HG03196 (cell line): ENCODE data around the gene STK39.

Source experiments
- ATAC-seq: cut with Tn5 transposase; IDR thresholded peaks from one replicate; pipeline ENCODE4 v1.9.1; 2021; ENCODE audit not compliant: unreplicated experiment

STK39 gene

DNA sequence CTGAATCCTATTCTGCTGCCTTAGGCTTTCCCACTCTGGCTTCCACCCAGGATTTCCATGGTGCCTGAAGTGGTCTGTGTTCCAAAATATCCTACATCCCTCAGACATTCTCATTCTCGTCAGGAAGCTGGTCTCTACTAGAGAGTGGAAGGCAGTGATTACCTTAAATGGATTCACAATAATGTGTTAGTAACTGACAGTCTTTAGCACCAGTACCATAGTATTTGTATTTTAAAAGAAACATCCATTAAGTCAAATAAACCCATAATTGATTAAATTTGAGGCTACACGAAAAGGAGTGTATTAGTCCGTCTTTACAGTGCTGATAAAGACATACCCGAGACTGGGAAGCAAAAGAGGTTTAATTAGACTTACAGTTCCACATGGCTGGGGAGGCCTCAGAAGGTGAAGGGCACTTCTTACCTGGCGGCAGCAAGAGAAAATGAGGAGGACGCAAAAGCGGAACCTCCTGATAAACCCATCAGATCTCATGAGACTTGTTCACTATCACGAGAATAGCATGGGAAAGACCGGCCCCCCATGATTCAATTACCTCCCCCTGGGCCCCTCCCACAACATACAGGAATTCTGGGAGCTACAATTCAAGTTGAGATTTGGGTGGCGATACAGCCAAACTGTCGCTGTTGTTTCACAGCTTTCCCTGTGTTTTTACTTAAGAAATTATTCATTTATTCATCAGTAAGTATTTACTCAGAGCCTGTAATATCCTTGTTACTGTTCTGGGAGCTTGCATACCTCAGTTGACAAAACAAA is 306.5 kb downstream of the STK39 start:
- no peak for ATAC-seq

DNA sequence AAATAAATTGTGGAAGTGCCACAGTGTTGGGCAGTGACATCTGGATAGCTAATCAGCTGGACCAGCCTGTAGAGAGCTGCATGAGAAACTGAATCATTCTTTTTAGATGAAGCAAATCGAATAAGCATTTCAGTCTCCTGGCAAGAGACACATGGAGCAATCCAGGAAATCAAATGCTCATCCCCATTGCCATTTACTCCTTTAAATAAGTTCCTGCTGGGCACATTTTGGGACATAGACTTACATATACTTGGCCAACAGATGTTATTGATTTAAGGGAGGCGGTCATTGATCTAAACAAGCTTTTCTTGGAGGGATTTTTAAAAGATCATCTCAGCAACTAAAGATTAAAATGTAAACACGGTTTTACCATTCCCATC is 307.1 kb downstream of the STK39 start:
- no peak for ATAC-seq

DNA sequence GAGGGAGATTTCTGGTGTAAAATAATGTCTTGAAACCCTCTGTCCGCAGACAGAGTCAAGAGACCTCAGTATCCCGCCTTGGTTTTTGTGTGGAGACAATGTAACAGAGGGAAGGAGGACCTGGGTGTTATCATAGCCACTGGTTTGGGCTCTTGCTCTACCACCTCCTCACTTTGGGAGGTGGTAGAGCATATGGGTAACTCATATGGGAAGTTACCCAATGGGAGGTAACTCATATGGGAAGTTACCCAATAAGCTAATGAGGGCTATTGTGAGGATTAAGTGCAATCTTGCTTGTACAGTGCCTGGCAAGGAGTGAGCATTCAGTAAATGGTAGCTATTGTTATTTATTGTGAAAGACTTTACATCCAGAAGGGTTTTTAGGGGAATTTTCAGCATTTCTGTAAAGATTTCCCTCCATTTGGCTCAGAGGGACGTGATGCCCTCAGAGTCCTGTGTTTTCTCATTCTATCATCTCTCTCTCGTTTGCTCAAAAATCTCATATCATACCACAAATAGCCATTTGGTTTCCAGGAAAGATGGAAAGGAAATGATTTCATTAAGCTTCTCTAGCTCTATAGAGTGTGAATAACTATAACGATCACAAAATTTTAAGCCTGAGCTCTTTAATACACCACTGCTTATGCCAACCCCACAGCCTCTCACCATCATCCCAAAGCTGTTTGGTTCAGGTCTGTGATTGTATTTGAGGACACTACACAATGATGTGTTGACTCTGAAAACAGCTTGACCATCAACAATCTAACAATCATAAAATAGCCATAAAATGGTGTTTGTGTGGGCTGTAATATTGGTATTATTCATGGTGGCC is 307.7 kb downstream of the STK39 start:
- no peak for ATAC-seq

DNA sequence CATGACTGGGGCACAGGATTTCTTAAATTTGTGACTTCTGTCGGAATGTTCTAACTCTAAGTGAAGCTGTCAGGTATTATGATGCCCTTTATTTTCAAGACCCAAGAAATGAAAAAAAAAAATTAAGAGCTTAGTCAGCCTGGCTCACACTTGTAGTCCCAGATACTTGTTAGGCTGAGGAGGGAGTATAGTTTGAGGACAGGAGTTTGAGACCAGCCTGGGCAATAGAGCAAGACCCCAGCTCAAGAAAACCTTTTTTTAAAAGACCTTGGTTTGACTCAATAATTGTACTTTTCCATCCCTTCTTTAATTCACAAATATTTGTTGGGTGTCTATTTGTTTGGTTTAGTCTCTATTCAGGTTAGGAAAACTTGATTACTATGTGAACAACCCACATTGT is 310.0 kb downstream of the STK39 start:
- ATAC-seq, result no peak

DNA sequence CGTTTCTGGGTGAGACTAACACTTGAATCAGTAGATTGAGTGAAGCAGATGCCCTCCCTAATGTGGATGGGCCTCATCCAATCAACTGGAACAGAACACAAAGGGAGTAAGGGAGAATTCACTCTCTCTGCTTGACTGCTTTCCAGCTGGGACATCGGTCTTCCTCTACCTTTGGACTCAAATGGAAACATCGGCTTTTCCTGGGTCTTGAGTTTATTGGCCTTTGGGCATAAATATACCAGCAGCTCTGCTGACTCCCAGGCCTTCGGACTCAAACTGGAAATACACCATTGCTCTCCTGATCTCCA is 311.6 kb downstream of the STK39 start:
- ATAC-seq, result no peak

DNA sequence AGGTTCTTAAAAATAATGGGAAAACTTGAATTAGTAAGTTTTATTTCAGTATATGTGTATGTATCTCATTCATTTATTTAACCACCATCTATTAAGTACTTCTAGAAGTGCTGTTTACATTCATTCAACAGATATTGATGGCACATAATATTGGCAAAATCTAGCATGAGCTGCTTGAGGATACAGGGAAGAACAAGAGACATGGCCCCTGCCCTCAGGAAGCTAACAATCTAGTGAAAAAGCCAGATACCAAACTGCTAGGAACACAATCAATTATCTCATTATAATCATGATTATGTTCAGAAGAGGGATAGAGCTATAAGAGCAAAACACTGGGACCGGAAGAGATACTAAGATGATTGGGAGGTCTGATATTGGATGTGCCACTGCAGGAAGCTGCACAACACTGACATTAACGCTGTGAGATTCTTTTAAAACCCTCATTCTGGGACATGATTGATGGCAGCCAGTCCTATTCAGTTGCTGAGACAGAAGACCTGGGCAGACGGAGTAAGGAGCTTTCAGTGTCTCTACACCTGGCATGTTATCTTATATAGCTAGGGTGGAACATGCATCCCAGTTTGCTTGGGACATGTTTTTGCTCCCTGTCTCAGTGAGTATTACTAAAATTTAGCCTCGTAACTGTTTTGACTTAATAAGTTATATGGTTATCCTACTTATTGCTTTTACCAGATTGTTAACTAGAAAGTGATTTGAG is 314.1 kb downstream of the STK39 start:
- no peak for ATAC-seq

DNA sequence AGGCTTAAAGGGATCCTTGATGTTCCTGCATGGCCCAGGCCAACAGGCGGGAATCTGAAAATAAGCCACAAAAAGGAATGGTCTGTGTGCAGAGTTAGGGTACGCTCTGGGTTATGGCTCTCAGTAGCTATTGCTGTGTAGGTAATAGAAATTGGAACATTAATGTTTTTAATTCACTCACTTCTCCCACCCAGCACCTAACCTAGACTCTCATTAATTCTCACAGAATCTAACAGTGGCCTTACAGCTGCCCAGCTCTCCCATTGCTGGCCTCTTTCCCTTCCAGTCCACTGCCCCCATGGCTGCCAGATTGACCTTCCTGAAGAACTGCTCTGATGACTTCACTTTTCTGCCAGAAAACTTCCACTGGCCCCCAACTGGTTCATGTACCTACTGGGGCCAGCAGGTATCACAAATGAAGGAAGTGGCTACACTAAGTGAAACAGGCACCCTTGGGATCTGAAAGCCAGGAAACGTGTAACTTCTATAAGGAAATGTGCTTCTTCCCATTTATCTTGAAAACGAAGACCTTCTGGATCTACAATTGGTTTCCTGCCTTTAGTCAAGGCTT is 315.2 kb downstream of the STK39 start:
- no peak for ATAC-seq

DNA sequence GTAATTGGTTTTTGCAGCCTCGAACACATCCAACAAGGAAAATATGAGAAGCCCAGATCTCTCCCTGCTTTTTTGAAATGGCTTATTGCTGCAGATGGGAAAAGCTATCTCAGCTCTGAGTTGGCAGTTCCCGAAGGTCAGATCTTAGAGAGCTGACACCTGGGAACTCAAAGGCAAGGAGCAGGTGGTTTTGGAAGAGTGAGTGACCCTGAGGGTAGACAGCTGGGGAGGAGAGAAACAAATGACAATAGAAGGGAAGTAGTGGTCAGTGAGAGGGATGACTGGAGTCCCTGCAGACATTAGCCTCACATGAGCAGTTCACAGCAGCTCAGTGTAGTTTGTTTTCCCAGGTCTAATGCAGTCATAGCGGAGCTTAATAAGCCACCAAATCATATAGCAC is 317.9 kb downstream of the STK39 start:
- ATAC-seq, result no peak

DNA sequence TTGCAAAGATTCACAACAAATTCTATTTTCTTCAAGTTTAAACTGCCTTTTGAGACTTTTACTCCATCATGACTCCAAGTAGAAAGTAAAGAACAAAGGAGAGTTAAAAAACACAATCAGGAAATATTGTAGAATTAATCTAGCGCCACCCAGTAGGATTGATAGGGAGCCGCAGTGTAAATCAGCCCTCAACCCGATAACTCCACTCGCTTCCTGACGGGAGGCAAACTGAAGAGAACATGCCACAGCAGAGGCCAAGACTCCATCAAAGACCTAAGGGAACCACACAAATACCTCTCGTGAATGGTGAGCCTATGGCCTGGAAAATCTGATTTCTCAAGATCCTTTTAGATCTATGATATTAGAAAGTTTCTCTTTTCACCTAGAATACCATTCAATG is 319.0 kb downstream of the STK39 start:
- no peak for ATAC-seq

DNA sequence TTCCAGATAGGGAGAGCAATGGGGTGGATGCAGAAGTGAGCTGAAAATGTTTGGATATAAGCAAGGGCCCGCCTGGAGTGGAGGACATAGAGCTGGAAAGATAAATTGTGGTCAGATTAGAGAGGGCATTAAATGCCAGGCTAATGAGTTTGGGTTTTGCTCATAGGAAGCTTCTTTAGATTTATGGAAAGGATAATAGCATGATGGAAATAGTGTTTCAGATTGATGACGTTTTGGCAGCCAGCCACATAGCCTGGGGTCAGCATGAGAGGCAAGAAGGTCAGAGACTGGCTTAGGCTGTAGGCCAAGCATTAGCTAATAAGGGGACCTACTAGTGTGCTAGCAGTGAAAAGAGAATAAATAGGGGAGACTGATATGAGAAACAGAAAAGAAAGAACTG is 321.6 kb downstream of the STK39 start:
- no peak for ATAC-seq

DNA sequence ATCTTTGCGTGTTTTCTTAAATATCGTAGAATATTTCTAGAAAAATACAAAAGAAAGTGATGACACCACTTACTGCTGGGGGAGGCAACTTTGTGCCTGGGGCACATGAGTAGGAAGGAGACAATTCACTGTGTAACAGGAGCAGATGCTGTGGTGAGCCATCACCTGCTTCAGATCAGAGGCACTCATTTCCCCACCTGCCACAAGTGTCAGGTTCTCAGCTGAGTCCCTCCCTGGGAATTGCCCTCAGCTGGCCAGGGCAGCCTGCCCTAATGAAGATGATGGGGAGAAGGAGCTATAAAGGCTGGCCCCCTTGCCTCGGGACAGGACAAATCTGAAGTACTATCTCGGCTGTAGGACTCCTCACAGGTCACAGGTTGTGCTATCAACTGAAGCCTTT is 322.8 kb downstream of the STK39 start:
- ATAC-seq, result no peak

DNA sequence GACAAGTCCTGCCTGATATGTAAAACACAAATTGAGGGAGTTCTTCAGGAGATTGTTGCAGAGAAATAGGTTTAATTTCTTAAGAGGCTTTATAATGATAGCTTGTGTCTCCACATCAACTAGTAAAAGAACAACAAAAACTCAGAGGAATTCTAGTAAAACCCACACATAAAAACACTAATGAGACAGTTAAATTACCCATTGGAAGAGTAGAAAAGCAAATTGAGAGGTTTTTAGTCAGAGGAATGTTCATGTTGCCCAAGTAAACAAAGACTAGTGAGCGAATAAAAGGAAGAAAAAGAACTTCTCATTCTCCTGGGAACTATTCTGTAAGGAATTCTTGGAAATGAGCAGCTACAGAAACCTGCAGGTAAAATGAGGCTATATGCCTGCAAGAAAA is 330.6 kb downstream of the STK39 start:
- ATAC-seq, result no peak

DNA sequence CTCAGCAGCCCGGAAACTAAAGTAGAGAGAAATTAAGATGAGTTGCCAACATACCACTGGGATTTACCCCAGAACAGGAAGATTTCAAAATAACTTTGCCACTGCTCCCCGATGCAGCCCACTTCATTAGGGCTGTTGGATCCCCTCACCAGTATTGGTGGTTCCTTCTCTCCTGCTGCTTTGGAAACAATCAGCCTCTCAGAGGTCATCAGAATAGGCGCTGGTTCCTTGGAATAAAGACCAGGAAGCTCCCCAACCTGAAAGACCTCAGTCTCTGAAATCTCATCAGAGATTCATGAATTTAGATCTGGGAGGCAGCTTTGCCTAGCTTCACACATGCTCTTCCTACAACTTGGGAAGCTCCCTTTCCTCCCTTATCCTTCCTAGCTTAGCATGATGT is 332.4 kb downstream of the STK39 start:
- ATAC-seq, result no peak

DNA sequence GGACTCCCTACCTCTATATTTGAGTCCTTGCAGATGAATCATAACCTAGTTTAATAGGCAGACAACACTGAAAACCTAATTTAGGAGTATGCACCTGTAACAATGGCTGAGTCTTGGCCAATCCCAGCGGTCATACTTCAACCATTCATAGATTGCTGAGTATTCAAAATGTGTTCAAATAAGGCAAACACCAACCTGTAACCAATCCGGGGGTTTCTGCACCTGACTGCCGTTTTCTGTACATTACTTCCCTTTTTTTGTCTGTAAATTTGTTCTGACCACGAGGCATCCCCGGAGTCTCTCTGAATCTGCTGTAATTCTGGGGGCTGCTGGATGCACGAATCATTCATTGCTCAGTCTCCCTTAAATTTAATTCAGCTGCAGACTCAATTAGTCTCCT is 338.6 kb downstream of the STK39 start:
- no peak for ATAC-seq

DNA sequence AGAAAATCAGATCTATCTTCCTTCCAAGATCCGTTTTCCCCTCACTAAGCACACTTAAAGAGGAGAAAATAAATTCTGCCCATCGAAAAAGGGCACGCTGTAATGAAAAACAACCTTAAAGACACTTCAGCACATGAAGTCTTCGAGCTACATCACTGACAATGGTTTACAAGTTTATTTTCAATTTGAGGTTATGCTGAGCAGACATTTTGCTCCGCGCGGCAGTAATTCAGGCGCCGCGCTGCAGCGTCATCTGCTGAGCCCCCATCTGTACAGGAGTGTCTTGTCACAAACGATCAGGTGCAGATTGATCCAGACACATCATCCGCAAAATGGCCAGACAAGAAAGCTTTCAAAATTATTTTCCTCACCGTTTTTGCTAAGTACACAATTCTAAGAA is 341.7 kb downstream of the STK39 start:
- no peak for ATAC-seq
